Liver (tissue), 9 donors: ENCODE results near the gene TPSD1. TPM values are rescaled to one million over a fixed set of nuclear protein-coding genes. Genes with fewer than 3 reads are reported as not detected.

Experiments used
- DNase-seq: peaks from one replicate; pipeline ENCODE4 v3.0.0-alpha.2; 2017; ENCODE audit warnings: low spot score
- H3K27ac ChIP-seq, 2 donors: one replicate each; pipeline ENCODE4 v1.7.0; 2013; ENCODE audit warnings: inconsistent platforms in 2 of 2, low read length in 2 of 2, control low read depth in 1 of 2, low read depth in 1 of 2, mild to moderate bottlenecking in 1 of 2
- H3K27me3 ChIP-seq, 4 donors: one replicate each; pipeline versions ENCODE4 v1.6.1 to v1.7.0; 2013; ENCODE audit warnings: low read length in 3 of 4, inconsistent platforms in 1 of 4, mild to moderate bottlenecking in 1 of 4, moderate library complexity in 1 of 4; ENCODE audit not compliant: control insufficient read depth in 4 of 4, insufficient read depth in 4 of 4
- H3K36me3 ChIP-seq, 4 donors: one replicate each; pipeline versions ENCODE4 v1.6.1 to v1.7.0; 2013; ENCODE audit warnings: low read length in 3 of 4, mild to moderate bottlenecking in 3 of 4, low read depth in 1 of 4, moderate library complexity in 1 of 4; ENCODE audit not compliant: control insufficient read depth in 4 of 4, insufficient read depth in 3 of 4
- H3K4me1 ChIP-seq, 4 donors: one replicate each; pipeline versions ENCODE4 v1.6.1 to v1.7.0; 2013; ENCODE audit warnings: low read length in 3 of 4, mild to moderate bottlenecking in 3 of 4, moderate library complexity in 1 of 4; ENCODE audit not compliant: control insufficient read depth in 4 of 4, insufficient read depth in 4 of 4
- H3K4me3 ChIP-seq, 3 donors: one replicate each; pipeline versions ENCODE4 v1.6.1 to v1.7.0; 2013; ENCODE audit warnings: low read length in 3 of 3, control low read depth in 1 of 3, low read depth in 1 of 3, mild to moderate bottlenecking in 1 of 3
- H3K9ac ChIP-seq, 2 donors: one replicate each; pipeline ENCODE4 v1.7.0; 2013; ENCODE audit warnings: low read length in 2 of 2, mild to moderate bottlenecking in 2 of 2, moderate library complexity in 2 of 2, control low read depth in 1 of 2, low read depth in 1 of 2
- H3K9me3 ChIP-seq, 4 donors: one replicate each; pipeline versions ENCODE4 v1.6.1 to v1.7.0; 2013; ENCODE audit warnings: low read length in 3 of 4; ENCODE audit not compliant: control insufficient read depth in 4 of 4
- EGR1 ChIP-seq, 2 donors: IDR thresholded peaks; 2 replicates each; pipeline ENCODE4 v1.6.1; 2016 to 2018; ENCODE audit warnings: antibody characterized with exemption in 2 of 2, low read depth in 2 of 2
- FOXA1 ChIP-seq: IDR thresholded peaks from 2 replicates; pipeline ENCODE4 v1.6.1; 2016; ENCODE audit warnings: antibody characterized with exemption
- FOXA2 ChIP-seq: IDR thresholded peaks from 2 replicates; pipeline ENCODE4 v1.6.1; 2016; ENCODE audit warnings: antibody characterized with exemption
- GABPA ChIP-seq, 2 donors: IDR thresholded peaks in 1 of 2; conservative IDR thresholded peaks in 1 of 2; 2 replicates each; pipeline ENCODE4 v1.6.1; 2016; ENCODE audit warnings: antibody characterized with exemption in 2 of 2, mild to moderate bottlenecking in 1 of 2, moderate library complexity in 1 of 2
- HNF4A ChIP-seq, 2 donors: conservative IDR thresholded peaks; 2 replicates each; pipeline ENCODE4 v1.6.1; 2016; ENCODE audit warnings: antibody characterized with exemption in 2 of 2, mild to moderate bottlenecking in 2 of 2
- HNF4G ChIP-seq: IDR thresholded peaks from 2 replicates; pipeline ENCODE4 v1.6.1; 2016; ENCODE audit warnings: antibody characterized with exemption
- JUND ChIP-seq, 2 donors: IDR thresholded peaks; 2 replicates each; pipeline ENCODE4 v1.6.1; 2016; ENCODE audit warnings: antibody characterized with exemption in 2 of 2
- NR2F2 ChIP-seq: IDR thresholded peaks from 2 replicates; pipeline ENCODE4 v1.6.1; 2016; ENCODE audit warnings: antibody characterized with exemption
- RAD21 ChIP-seq, 2 donors: IDR thresholded peaks; 2 replicates each; pipeline ENCODE4 v1.6.1; 2016; ENCODE audit warnings: antibody characterized with exemption in 2 of 2, mild to moderate bottlenecking in 2 of 2
- RXRA ChIP-seq, 2 donors: IDR thresholded peaks; 2 replicates each; pipeline ENCODE4 v1.6.1; 2017 to 2018; ENCODE audit warnings: antibody characterized with exemption in 2 of 2, mild to moderate bottlenecking in 1 of 2
- SP1 ChIP-seq: IDR thresholded peaks from 2 replicates; pipeline ENCODE4 v1.6.1; 2018; ENCODE audit warnings: antibody characterized with exemption, mild to moderate bottlenecking
- TAF1 ChIP-seq: conservative IDR thresholded peaks from 2 replicates; pipeline ENCODE4 v1.6.1; 2016; ENCODE audit warnings: antibody characterized with exemption, mild to moderate bottlenecking
- YY1 ChIP-seq: IDR thresholded peaks from 2 replicates; pipeline ENCODE4 v1.6.1; 2016; ENCODE audit warnings: antibody characterized with exemption, mild to moderate bottlenecking
- WGBS: extraction: QIAGEN DNeasy Blood & Tissue Kit; methylation state at CpG from one replicate; pipeline ENCODE4 v1.1.7; 2013; 5-methylcytosine and 5-hydroxymethylcytosine counted together
- polyA plus RNA-seq, 2 donors: library from polyadenylated mRNA; stranded (reverse) in 1 of 2; unstranded in 1 of 2; fragments of 200-250 nt in 1 of 2; fragments of >200 nt in 1 of 2; fragmentation: Nextera tagmentation in 1 of 2; extraction: Ambion mirVana in 1 of 2; gene quantifications; one replicate each; pipeline versions ENCODE4 v1.2.1 to v1.2.3, GENCODE V29; 2013 to 2015
- total RNA-seq, 2 donors: library from RNA; depleted of rRNA; stranded (reverse); fragments of >200 nt; gene quantifications; one replicate each; pipeline ENCODE4 v1.2.3, GENCODE V29; 2014
- TF ChIP-seq, protein P1 (sequence below): IDR thresholded peaks from 2 replicates; pipeline ENCODE4 v1.6.1; 2016; ENCODE audit warnings: antibody characterized with exemption, mild to moderate bottlenecking
- TF ChIP-seq, protein P2 (sequence below): IDR thresholded peaks from 2 replicates; pipeline ENCODE4 v1.6.1; 2016; ENCODE audit warnings: antibody characterized with exemption
- TF ChIP-seq, protein P3 (sequence below): IDR thresholded peaks from 2 replicates; pipeline ENCODE4 v1.6.1; 2016; ENCODE audit warnings: antibody characterized with exemption
- TF ChIP-seq, protein P4 (sequence below): IDR thresholded peaks from 2 replicates; pipeline ENCODE4 v1.6.1; 2016; ENCODE audit warnings: antibody characterized with exemption
- TF ChIP-seq, protein P5 (sequence below): fragments of 150-350 bp; IDR thresholded peaks from 2 replicates; pipeline ENCODE4 v1.5.1; 2017; ENCODE audit warnings: improper control_type of control experiment, low read depth, low read length; ENCODE audit not compliant: missing input control
- donor health status: healthy.
- donor health status: healthy.
- donor health status: healthy.
- donor health status: healthy.
- donor health status: healthy.

The TPSD1 gene
- total and polyA plus RNA-seq, 4 donors, result 0.28 to 0.40 TPM; not detected in 2

DNA sequence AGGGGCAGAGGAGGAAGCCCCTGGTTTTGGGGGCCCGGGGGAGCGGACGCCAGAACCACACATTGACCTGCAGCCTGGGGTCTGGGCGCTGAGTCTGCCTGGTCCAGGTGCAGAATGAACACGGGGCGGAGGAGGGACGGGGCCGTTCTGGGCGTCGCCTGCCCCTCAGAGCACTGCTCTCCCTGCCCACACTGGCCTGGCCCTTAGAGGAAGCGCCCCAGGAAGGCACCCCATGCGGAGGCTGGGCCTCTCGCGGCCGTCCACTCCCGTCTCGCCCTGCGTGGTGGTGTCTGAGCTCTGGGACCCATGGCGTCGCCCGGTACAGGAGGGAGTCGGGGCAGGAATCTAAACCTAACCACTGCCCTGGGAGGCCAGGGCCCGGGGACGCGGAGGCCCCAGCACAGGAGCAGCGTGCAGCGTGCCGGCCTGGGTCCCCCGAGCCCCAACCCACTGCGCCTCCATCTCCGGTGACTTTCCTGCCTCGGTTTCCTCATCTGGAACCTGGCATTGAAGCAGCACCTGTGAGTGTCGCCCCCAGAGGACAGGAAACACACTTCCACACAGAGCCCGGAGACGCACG, 4.3 kb downstream of the TPSD1 start (continued):
- TF ChIP-seq, protein P1, sequence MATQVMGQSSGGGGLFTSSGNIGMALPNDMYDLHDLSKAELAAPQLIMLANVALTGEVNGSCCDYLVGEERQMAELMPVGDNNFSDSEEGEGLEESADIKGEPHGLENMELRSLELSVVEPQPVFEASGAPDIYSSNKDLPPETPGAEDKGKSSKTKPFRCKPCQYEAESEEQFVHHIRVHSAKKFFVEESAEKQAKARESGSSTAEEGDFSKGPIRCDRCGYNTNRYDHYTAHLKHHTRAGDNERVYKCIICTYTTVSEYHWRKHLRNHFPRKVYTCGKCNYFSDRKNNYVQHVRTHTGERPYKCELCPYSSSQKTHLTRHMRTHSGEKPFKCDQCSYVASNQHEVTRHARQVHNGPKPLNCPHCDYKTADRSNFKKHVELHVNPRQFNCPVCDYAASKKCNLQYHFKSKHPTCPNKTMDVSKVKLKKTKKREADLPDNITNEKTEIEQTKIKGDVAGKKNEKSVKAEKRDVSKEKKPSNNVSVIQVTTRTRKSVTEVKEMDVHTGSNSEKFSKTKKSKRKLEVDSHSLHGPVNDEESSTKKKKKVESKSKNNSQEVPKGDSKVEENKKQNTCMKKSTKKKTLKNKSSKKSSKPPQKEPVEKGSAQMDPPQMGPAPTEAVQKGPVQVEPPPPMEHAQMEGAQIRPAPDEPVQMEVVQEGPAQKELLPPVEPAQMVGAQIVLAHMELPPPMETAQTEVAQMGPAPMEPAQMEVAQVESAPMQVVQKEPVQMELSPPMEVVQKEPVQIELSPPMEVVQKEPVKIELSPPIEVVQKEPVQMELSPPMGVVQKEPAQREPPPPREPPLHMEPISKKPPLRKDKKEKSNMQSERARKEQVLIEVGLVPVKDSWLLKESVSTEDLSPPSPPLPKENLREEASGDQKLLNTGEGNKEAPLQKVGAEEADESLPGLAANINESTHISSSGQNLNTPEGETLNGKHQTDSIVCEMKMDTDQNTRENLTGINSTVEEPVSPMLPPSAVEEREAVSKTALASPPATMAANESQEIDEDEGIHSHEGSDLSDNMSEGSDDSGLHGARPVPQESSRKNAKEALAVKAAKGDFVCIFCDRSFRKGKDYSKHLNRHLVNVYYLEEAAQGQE, result no peak
- TF ChIP-seq EGR1 (IDR thresholded peaks at IDR 0.05; ENCODE audit: low read depth in 2 of 2), result no peak
- no peak for TF ChIP-seq HNF4A (conservative IDR thresholded peaks at IDR 0.05)
- no peak for TF ChIP-seq SP1
- no peak for TF ChIP-seq HNF4G
- TF ChIP-seq, protein P2, sequence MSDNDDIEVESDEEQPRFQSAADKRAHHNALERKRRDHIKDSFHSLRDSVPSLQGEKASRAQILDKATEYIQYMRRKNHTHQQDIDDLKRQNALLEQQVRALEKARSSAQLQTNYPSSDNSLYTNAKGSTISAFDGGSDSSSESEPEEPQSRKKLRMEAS, result no peak
- TF ChIP-seq FOXA1, result no peak
- TF ChIP-seq FOXA2, result no peak

DNA sequence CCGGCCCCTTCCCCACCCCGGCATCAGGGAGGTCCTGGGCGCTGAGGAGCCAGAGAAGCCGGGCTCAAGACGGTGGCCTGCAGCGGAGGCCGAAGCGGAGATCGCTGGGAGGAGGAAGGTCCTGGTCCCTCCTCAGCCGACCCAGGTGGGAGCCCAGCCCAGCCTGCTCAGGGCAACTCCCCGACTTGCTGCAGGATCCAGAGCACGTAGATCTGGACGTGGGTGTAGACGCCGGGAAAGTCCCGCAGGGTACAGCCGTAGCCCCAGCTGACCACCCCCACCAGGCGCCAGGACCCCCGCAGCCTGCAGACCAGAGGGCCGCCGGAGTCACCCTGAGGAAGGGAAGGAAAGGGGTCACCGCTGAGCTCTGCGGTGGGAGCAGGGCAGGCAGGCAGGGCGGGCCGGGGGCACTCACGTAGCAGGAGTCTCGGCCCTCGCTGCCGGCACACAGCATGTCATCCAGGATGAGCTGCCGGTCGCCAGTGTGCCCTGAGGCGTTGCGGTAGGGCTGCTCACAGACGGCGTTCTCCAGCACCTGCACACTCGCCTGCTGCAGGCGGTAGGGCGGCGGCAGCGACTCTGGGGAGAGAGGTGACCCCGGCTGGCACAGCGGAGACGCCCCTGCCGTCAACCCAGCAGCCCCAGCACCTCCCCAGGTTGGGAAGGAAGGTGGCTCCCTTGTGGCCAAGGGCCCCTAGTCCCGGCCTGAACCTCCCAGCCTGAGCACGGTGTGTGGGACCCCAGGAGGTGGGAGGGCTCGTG, 5.4 kb downstream of the TPSD1 start:
- no peaks in the 10 kb centered on the region for H3K36me3 ChIP-seq
- no peaks in the 10 kb centered on the region for H3K9me3 ChIP-seq
- peaks cover 0 to 9% (median 1%) of the 10 kb centered on the region in 4 donors for H3K27me3 ChIP-seq
- TF ChIP-seq, protein P1, result no peak
- no peak for TF ChIP-seq EGR1 (IDR thresholded peaks at IDR 0.05; ENCODE audit: low read depth in 2 of 2)
- TF ChIP-seq, protein P2, result no peak
- TF ChIP-seq FOXA1, result no peak
- TF ChIP-seq, protein P3, sequence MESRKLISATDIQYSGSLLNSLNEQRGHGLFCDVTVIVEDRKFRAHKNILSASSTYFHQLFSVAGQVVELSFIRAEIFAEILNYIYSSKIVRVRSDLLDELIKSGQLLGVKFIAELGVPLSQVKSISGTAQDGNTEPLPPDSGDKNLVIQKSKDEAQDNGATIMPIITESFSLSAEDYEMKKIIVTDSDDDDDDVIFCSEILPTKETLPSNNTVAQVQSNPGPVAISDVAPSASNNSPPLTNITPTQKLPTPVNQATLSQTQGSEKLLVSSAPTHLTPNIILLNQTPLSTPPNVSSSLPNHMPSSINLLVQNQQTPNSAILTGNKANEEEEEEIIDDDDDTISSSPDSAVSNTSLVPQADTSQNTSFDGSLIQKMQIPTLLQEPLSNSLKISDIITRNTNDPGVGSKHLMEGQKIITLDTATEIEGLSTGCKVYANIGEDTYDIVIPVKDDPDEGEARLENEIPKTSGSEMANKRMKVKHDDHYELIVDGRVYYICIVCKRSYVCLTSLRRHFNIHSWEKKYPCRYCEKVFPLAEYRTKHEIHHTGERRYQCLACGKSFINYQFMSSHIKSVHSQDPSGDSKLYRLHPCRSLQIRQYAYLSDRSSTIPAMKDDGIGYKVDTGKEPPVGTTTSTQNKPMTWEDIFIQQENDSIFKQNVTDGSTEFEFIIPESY, result no peak
- no peak for TF ChIP-seq FOXA2
- no peak for TF ChIP-seq JUND (IDR thresholded peaks at IDR 0.05)
- TF ChIP-seq HNF4A (conservative IDR thresholded peaks at IDR 0.05), result no peak
- TF ChIP-seq, protein P4, sequence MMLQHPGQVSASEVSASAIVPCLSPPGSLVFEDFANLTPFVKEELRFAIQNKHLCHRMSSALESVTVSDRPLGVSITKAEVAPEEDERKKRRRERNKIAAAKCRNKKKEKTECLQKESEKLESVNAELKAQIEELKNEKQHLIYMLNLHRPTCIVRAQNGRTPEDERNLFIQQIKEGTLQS, result no peak
- TF ChIP-seq NR2F2, result no peak
- TF ChIP-seq GABPA (IDR thresholded peaks at IDR 0.05 in 1 of 2, conservative IDR thresholded peaks at IDR 0.05 in 1 of 2), result no peak
- TF ChIP-seq RXRA (IDR thresholded peaks at IDR 0.05), result no peak
- no peak for TF ChIP-seq SP1
- no peak for TF ChIP-seq RAD21 (IDR thresholded peaks at IDR 0.05)
- TF ChIP-seq TAF1, result no peak
- TF ChIP-seq, protein P5, sequence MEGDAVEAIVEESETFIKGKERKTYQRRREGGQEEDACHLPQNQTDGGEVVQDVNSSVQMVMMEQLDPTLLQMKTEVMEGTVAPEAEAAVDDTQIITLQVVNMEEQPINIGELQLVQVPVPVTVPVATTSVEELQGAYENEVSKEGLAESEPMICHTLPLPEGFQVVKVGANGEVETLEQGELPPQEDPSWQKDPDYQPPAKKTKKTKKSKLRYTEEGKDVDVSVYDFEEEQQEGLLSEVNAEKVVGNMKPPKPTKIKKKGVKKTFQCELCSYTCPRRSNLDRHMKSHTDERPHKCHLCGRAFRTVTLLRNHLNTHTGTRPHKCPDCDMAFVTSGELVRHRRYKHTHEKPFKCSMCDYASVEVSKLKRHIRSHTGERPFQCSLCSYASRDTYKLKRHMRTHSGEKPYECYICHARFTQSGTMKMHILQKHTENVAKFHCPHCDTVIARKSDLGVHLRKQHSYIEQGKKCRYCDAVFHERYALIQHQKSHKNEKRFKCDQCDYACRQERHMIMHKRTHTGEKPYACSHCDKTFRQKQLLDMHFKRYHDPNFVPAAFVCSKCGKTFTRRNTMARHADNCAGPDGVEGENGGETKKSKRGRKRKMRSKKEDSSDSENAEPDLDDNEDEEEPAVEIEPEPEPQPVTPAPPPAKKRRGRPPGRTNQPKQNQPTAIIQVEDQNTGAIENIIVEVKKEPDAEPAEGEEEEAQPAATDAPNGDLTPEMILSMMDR, result no peak
- no peak for TF ChIP-seq YY1
- TF ChIP-seq HNF4G, result no peak
- H3K27ac ChIP-seq, result no peak overlapping the region
- no peak for DNase-seq
- H3K4me1 ChIP-seq, result no peaks in the 10 kb centered on the region
- no peak overlapping the region for H3K4me3 ChIP-seq
- H3K9ac ChIP-seq, result no peak overlapping the region
- 15% methylated on average over 47 of the region's 47 CpGs for WGBS
